GM12878 (cell line): ENCODE data around the gene SCGB2B2. TPM values are rescaled to one million over a fixed set of nuclear protein-coding genes. Genes with fewer than 3 reads are reported as not detected.

Source experiments
- ATAC-seq: fragments of 200-7000 bp; cut with Tn5 transposase; 3 replicates; pipeline ENCODE4 v1.9.1; 2020; ENCODE audit warnings: mild to moderate bottlenecking, moderate library complexity
- BruUV-seq: library from RNA; stranded (reverse); fragments of 400-500 nt; replicated peaks from 2 replicates; lab custom pipeline; 2021; lab: Mats Ljungman, UMichigan
- CTCF ChIA-PET: fragments of 300-600 bp; sonication (Branson Sonifier 250); formaldehyde crosslinking; extraction: SDS; loops from one replicate; lab custom pipeline; 2021; ENCODE audit warnings: inconsistent platforms; lab: Yijun Ruan, JAX
- POLR2A ChIA-PET: fragments of 350-600 bp; formaldehyde crosslinking; extraction: SDS; loops from one replicate; lab custom pipeline; 2021; ENCODE audit warnings: inconsistent platforms; lab: Charles Lee
- RAD21 ChIA-PET: fragments of 300-600 bp; sonication (Branson Sonifier 250); formaldehyde crosslinking; loops from one replicate; lab custom pipeline; 2023; ENCODE audit warnings: antibody characterized with exemption; ENCODE audit not compliant: unreplicated experiment; lab: Charles Lee
- SMC1A ChIA-PET: fragments of 300-600 bp; sonication (Branson Sonifier 250); formaldehyde crosslinking; loops from one replicate; lab custom pipeline; 2023; ENCODE audit not compliant: unreplicated experiment, uncharacterized antibody; lab: Charles Lee
- DNase-seq: peaks from one replicate; pipeline ENCODE4 v3.0.0-alpha.2; 2011; ENCODE audit warnings: low read depth, low spot score
- FAIRE-seq: peaks from 3 replicates; lab custom pipeline; 2011; peaks lifted over from hg19 to GRCh38; lab: Jason Lieb, UNC
- H2AFZ ChIP-seq: 2 replicates; pipeline ENCODE4 v1.6.0; 2011; ENCODE audit warnings: low read depth, low read length, control low read depth; ENCODE audit not compliant: control insufficient read depth
- H3K27ac ChIP-seq: 2 replicates; pipeline ENCODE4 v1.5.1; 2011; ENCODE audit warnings: control low read depth; ENCODE audit not compliant: control insufficient read depth, insufficient read depth
- H3K27me3 ChIP-seq, 2 experiments: replicated peaks in 1 of 2; 2 replicates each; pipeline versions ENCODE4 v1.6.0 to v1.6.1; 2011; ENCODE audit warnings: low read length in 1 of 2; ENCODE audit not compliant: control insufficient read depth in 2 of 2, insufficient read depth in 2 of 2
- H3K36me3 ChIP-seq, 2 experiments: 2 replicates each; pipeline ENCODE4 v1.5.1; 2011; ENCODE audit warnings: low read length in 1 of 2; ENCODE audit not compliant: control insufficient read depth in 2 of 2, insufficient read depth in 2 of 2
- H3K4me1 ChIP-seq: 2 replicates; pipeline ENCODE4 v1.6.1; 2011; ENCODE audit warnings: mild to moderate bottlenecking, low read length, moderate library complexity, mixed read lengths; ENCODE audit not compliant: control insufficient read depth, insufficient read depth
- H3K4me2 ChIP-seq: 2 replicates; pipeline ENCODE4 v1.6.0; 2011; ENCODE audit warnings: control low read depth; ENCODE audit not compliant: control insufficient read depth, insufficient read depth
- H3K4me3 ChIP-seq: fragments of 200-600 bp; sonication (generic); 2 replicates; pipeline ENCODE4 v1.5.1; 2016
- H3K79me2 ChIP-seq: 2 replicates; pipeline ENCODE4 v1.6.0; 2011; ENCODE audit warnings: low read length; ENCODE audit not compliant: control insufficient read depth, insufficient read depth
- H3K9ac ChIP-seq: 2 replicates; pipeline ENCODE4 v1.8.0; 2011; ENCODE audit warnings: low read length, control low read depth, mixed read lengths; ENCODE audit not compliant: control insufficient read depth, insufficient read depth
- H3K9me3 ChIP-seq: replicated peaks from 3 replicates; pipeline ENCODE4 v1.5.1; 2011; ENCODE audit warnings: mild to moderate bottlenecking, low read length; ENCODE audit not compliant: control insufficient read depth, insufficient read depth
- H4K20me1 ChIP-seq: 2 replicates; pipeline ENCODE4 v1.6.0; 2011; ENCODE audit not compliant: control insufficient read depth, insufficient read depth
- ATF7 ChIP-seq: fragments of 450-650 bp; IDR thresholded peaks from 2 replicates; pipeline ENCODE4 v1.6.1; 2016; ENCODE audit warnings: low read depth, mild to moderate bottlenecking
- HCFC1 ChIP-seq: fragments of 150-350 bp; IDR thresholded peaks from 2 replicates; pipeline ENCODE4 v1.6.1; 2014; ENCODE audit warnings: low read length
- IKZF2 ChIP-seq, 2 experiments: fragments of 450-650 bp; IDR thresholded peaks; 2 replicates each; pipeline ENCODE4 v1.6.1; 2017; ENCODE audit warnings: mild to moderate bottlenecking in 2 of 2, moderate library complexity in 2 of 2
- NR2C1 ChIP-seq: fragments of 450-650 bp; IDR thresholded peaks from 2 replicates; pipeline ENCODE4 v1.6.1; 2017; ENCODE audit warnings: antibody characterized with exemption, mild to moderate bottlenecking, moderate library complexity
- NRF1 ChIP-seq: conservative IDR thresholded peaks from 2 replicates; pipeline ENCODE4 v1.6.1; 2011; ENCODE audit warnings: mild to moderate bottlenecking, low read depth, low read length, improper control_type of control experiment
- PAX5 ChIP-seq: IDR thresholded peaks from 2 replicates; pipeline ENCODE4 v1.6.1; 2011; ENCODE audit warnings: low read depth, low read length, borderline replicate concordance
- RCOR1 ChIP-seq: conservative IDR thresholded peaks from 2 replicates; pipeline ENCODE4 v1.6.1; 2012; ENCODE audit warnings: low read depth, low read length, improper control_type of control experiment
- YY1 ChIP-seq: IDR thresholded peaks from 2 replicates; pipeline ENCODE4 v1.6.1; 2011; ENCODE audit warnings: low read depth, mild to moderate bottlenecking, low read length
- ZZZ3 ChIP-seq: IDR thresholded peaks from 2 replicates; pipeline ENCODE4 v1.6.1; 2011; ENCODE audit warnings: low read depth; ENCODE audit not compliant: control insufficient read depth, insufficient read length
- WGBS: methylation state at CpG from one replicate; pipeline ENCODE4 v1.1.6; 2016; ENCODE audit warnings: low lambda C conversion rate; ENCODE audit not compliant: insufficient replicate concordance, insufficient coverage; ENCODE audit errors: missing lambda C conversion rate; 5-methylcytosine and 5-hydroxymethylcytosine counted together
- in situ Hi-C: fragments of 300-500 bp; cut with MboI; formaldehyde crosslinking; loops from 9 replicates; pipeline ENCODE4 v1.14.3; 2018; ENCODE audit warnings: mixed read lengths
- intact Hi-C: fragments of 100-400 bp; cut with micrococcal nuclease; formaldehyde crosslinking; loops from one replicate; pipeline ENCODE4 v1.14.2; 2022; ENCODE audit not compliant: unreplicated experiment
- polyA plus RNA-seq, 11 experiments: library from polyadenylated mRNA; depleted of rRNA in 4 of 11; unstranded in 6 of 11; stranded (reverse) in 5 of 11; fragments of >200 nt; fragmentation: Nextera tagmentation in 4 of 11; fragmentation: Illumina TruSeq in 1 of 11; extraction: Ambion mirVana in 4 of 11; extraction: Trizol in 1 of 11; gene quantifications; 1 replicate in 1 of 11; 2 replicates in 10 of 11; pipeline versions ENCODE4 v1.2.1 to v1.2.3, GENCODE V29; 2011 to 2016; ENCODE audit warnings: inconsistent platforms in 2 of 11, missing spikeins in 2 of 11, low read depth in 1 of 11
- total RNA-seq, 4 experiments: library from RNA; depleted of rRNA in 3 of 4; stranded (reverse); fragments of >200 nt in 3 of 4; fragmentation: Illumina TruSeq in 1 of 4; extraction: Trizol in 1 of 4; gene quantifications; 2 replicates each; pipeline versions ENCODE4 v1.2.1 to v1.2.3, GENCODE V29; 2013 to 2021
- TF ChIP-seq, protein P1 (sequence below): fragments of 450-650 bp; IDR thresholded peaks from 2 replicates; pipeline ENCODE4 v1.6.1; 2016; ENCODE audit warnings: mild to moderate bottlenecking
- TF ChIP-seq, protein P2 (sequence below): fragments of 450-650 bp; IDR thresholded peaks from 2 replicates; pipeline ENCODE4 v1.6.1; 2016; ENCODE audit warnings: mild to moderate bottlenecking
- TF ChIP-seq, protein P3 (sequence below): fragments of 450-650 bp; IDR thresholded peaks from 2 replicates; pipeline ENCODE4 v1.6.1; 2016; ENCODE audit warnings: mild to moderate bottlenecking, moderate library complexity, borderline replicate concordance

The SCGB2B2 gene
- total and polyA plus RNA-seq, 10 of the 15 experiments (the other 5 are each of a cell fraction or from before 2014, with no cell fraction given), result 0.06 to 0.35 (median 0.21) TPM; not detected in 6

DNA sequence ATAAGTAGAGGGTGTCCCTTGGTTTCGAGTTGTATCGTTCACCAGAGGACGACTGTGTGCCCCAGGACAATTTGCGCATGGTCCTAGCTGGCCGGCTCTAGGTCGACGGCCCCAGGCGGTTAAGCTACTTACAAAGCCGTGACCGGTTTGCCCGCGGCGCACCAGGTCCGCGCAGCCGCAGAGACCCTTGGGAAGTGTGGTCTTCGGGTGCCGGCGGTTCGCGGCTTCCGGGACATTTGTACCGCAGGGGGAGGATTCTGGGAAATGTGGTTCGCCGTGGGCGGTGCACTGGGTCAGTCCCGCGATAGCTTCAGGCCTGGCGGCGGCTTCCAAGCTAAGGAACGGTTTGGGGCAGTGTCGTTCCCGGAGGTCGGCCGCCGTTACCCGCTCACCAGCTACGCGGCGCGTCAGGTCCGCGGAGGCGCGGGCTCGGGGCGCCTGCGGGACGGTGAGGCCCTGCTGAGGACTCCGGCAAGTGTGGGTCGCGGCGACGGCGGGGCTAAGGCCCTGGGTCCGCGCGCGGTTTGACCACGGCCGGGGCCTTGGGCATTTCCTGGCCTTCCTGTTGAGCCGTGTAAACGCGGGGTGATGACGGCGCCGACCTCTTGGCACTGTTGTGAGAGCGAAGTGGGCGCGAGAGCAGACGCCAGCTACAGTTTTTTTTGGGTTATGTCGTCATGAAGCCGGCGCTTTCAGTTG, 576 bp upstream of the SCGB2B2 start, which contains the start of gene ZNF302:
Gene ZNF302, plus strand, starts transcription at position 293 of the 699 bp plus-strand sequence. CDS start 1,127 bp downstream, outside the sequence.
- H3K9me3 ChIP-seq, result peaks cover 27% of the 10 kb centered on the region
- H3K27ac ChIP-seq, result peak within 1 kb of the TSS; percentile 95
- peak within 1 kb of the TSS; percentile 94 for H3K9ac ChIP-seq
- H4K20me1 ChIP-seq, result no peaks in the 10 kb centered on the region
- ChIA-PET POLR2A (interaction anchor here (0.7 kb wide), 1 partner anchor 36 kb away, joined by 7 read pairs; no protein-coding TSS in a partner anchor), CTCF (interaction anchor here (1.0 to 3.2 kb wide), 5 partner anchors 14 to 56 kb away, joined by 3 to 12 read pairs (median 6); no protein-coding TSS in a partner anchor), RAD21 (interaction anchor here (1.2 kb wide), 1 partner anchor 463 kb away, joined by 3 read pairs; no protein-coding TSS in a partner anchor), SMC1A (no interaction called here)
- intact Hi-C loops (loop anchor here (1.0 to 5.0 kb wide), 2 partner anchors 56 to 505 kb away; partner anchors contain the start of gene LSM14A), in situ Hi-C loops (no loop called here)
- ATAC-seq, result peak; percentile 94
- peak within 1 kb of the TSS; percentile 67 for H3K4me3 ChIP-seq
- H3K4me1 ChIP-seq, result peaks cover 10% of the 10 kb centered on the region
- H3K27me3 ChIP-seq, result no peaks in the 10 kb centered on the region
- BruUV-seq, result no TSS peak
- peak; percentile 80 for FAIRE-seq
- DNase-seq, result peak; percentile 85
- peaks cover 4% of the 10 kb centered on the region for H3K79me2 ChIP-seq
- peak within 1 kb of the TSS; percentile 94 for H2AFZ ChIP-seq
- WGBS, result under 1% methylated on average over 74 of the region's 74 CpGs
- peak within 1 kb of the TSS; percentile 94 for H3K4me2 ChIP-seq
- peaks cover 0 to 13% of the 10 kb centered on the region in 2 experiments; a peak in 3 of 4 replicates for H3K36me3 ChIP-seq
- TF ChIP-seq PAX5, result no peak
- 0 out of 2 replicates have a peak, but pooled peaks have one; percentile 87 for TF ChIP-seq RCOR1
- TF ChIP-seq, protein P1, sequence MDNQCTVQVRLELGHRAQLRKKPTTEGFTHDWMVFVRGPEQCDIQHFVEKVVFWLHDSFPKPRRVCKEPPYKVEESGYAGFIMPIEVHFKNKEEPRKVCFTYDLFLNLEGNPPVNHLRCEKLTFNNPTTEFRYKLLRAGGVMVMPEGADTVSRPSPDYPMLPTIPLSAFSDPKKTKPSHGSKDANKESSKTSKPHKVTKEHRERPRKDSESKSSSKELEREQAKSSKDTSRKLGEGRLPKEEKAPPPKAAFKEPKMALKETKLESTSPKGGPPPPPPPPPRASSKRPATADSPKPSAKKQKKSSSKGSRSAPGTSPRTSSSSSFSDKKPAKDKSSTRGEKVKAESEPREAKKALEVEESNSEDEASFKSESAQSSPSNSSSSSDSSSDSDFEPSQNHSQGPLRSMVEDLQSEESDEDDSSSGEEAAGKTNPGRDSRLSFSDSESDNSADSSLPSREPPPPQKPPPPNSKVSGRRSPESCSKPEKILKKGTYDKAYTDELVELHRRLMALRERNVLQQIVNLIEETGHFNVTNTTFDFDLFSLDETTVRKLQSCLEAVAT, result peak; percentile 2; the same call in 1 of the 2 replicates
- 0 out of 2 replicates have a peak, but pooled peaks have one; percentile 1 for TF ChIP-seq YY1
- peak; percentile 74 for TF ChIP-seq NRF1
- no peak; the same call in 1 of the 2 replicates for TF ChIP-seq ATF7
- no peak for TF ChIP-seq ZZZ3
- TF ChIP-seq, protein P2, sequence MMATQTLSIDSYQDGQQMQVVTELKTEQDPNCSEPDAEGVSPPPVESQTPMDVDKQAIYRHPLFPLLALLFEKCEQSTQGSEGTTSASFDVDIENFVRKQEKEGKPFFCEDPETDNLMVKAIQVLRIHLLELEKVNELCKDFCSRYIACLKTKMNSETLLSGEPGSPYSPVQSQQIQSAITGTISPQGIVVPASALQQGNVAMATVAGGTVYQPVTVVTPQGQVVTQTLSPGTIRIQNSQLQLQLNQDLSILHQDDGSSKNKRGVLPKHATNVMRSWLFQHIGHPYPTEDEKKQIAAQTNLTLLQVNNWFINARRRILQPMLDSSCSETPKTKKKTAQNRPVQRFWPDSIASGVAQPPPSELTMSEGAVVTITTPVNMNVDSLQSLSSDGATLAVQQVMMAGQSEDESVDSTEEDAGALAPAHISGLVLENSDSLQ, result no peak
- TF ChIP-seq NR2C1, result no peak
- TF ChIP-seq IKZF2 (IDR thresholded peaks at IDR 0.05), result no peak; a peak in 1 of 4 replicates
- TF ChIP-seq, protein P3, sequence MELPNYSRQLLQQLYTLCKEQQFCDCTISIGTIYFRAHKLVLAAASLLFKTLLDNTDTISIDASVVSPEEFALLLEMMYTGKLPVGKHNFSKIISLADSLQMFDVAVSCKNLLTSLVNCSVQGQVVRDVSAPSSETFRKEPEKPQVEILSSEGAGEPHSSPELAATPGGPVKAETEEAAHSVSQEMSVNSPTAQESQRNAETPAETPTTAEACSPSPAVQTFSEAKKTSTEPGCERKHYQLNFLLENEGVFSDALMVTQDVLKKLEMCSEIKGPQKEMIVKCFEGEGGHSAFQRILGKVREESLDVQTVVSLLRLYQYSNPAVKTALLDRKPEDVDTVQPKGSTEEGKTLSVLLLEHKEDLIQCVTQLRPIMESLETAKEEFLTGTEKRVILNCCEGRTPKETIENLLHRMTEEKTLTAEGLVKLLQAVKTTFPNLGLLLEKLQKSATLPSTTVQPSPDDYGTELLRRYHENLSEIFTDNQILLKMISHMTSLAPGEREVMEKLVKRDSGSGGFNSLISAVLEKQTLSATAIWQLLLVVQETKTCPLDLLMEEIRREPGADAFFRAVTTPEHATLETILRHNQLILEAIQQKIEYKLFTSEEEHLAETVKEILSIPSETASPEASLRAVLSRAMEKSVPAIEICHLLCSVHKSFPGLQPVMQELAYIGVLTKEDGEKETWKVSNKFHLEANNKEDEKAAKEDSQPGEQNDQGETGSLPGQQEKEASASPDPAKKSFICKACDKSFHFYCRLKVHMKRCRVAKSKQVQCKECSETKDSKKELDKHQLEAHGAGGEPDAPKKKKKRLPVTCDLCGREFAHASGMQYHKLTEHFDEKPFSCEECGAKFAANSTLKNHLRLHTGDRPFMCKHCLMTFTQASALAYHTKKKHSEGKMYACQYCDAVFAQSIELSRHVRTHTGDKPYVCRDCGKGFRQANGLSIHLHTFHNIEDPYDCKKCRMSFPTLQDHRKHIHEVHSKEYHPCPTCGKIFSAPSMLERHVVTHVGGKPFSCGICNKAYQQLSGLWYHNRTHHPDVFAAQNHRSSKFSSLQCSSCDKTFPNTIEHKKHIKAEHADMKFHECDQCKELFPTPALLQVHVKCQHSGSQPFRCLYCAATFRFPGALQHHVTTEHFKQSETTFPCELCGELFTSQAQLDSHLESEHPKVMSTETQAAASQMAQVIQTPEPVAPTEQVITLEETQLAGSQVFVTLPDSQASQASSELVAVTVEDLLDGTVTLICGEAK, result no peak; the same call in 1 of the 2 replicates
- TF ChIP-seq HCFC1, result peak; percentile 78
